HL-60 (cell line): Measurements from ENCODE around the gene CBFA2T2.

ENCODE experiments used
- DNase-seq, 2 experiments: peaks; one replicate each; pipeline ENCODE4 v3.0.0-alpha.2; 2010 to 2020; ENCODE audit warnings: low read depth in 1 of 2, low spot score in 1 of 2
- H3K27ac ChIP-seq: fragments of 250-450 bp; sonication (Bioruptor Pico); replicated peaks from 2 replicates; pipeline ENCODE4 v1.5.1; 2020; ENCODE audit warnings: mild to moderate bottlenecking, moderate library complexity
- H3K27me3 ChIP-seq: fragments of 250-450 bp; sonication (Bioruptor Pico); 2 replicates; pipeline ENCODE4 v1.5.1; 2021; ENCODE audit warnings: mild to moderate bottlenecking, moderate library complexity; ENCODE audit not compliant: insufficient read depth, poor library complexity, severe bottlenecking
- H3K4me3 ChIP-seq: replicated peaks from 2 replicates; pipeline ENCODE4 v1.5.1; 2011; ENCODE audit warnings: mild to moderate bottlenecking, control low read depth, low read length; ENCODE audit not compliant: insufficient read depth
- CTCF ChIP-seq: IDR thresholded peaks from one replicate; pipeline ENCODE4 v1.5.1; 2011; ENCODE audit warnings: low read length, control low read depth, inconsistent platforms; ENCODE audit not compliant: insufficient read depth
- GABPA ChIP-seq: IDR thresholded peaks from 2 replicates; pipeline ENCODE4 v1.6.1; 2012; ENCODE audit warnings: low read depth
- POLR2AphosphoS5 ChIP-seq: IDR thresholded peaks from 2 replicates; pipeline ENCODE4 v1.6.1; 2012; ENCODE audit warnings: low read depth
- REST ChIP-seq: IDR thresholded peaks from 2 replicates; pipeline ENCODE4 v1.6.1; 2012; ENCODE audit warnings: low read depth; ENCODE audit not compliant: insufficient replicate concordance
- SPI1 ChIP-seq: IDR thresholded peaks from 2 replicates; pipeline ENCODE4 v1.6.1; 2012; ENCODE audit warnings: low read depth, mild to moderate bottlenecking, borderline replicate concordance

CBFA2T2 gene

GRCh38 chr20:33575282-33575681, 85.4 kb downstream of the CBFA2T2 start:
- Histone ChIP-seq H3K4me3 (no peak overlapping the region), H3K27ac (no peak overlapping the region), H3K27me3 (no peaks in the 10 kb centered on the region)
- no peak for DNase-seq
- TF ChIP-seq REST (no peak), POLR2AphosphoS5 (no peak), SPI1 (no peak), GABPA (no peak), CTCF (no peak)

- Histone ChIP-seq H3K27me3 (no peaks in the 10 kb centered on the region), H3K27ac (no peak overlapping the region), H3K4me3 (no peak overlapping the region)
- no peak for DNase-seq
- TF ChIP-seq REST (no peak), CTCF (no peak), GABPA (no peak), POLR2AphosphoS5 (no peak), SPI1 (no peak)
These were observed 86.7 kb downstream of the CBFA2T2 start for GRCh38 chr20:33576432-33577125.

- H3K27ac ChIP-seq: no peak overlapping the region
- no peak for DNase-seq
- no peak overlapping the region for H3K4me3 ChIP-seq
- H3K27me3 ChIP-seq: no peaks in the 10 kb centered on the region
- TF ChIP-seq SPI1: no peak
- TF ChIP-seq REST: no peak
- TF ChIP-seq POLR2AphosphoS5: no peak
These were observed 88.6 kb downstream of the CBFA2T2 start for GRCh38 chr20:33578510-33578909.
